Measurements from ENCODE around the gene PLK1.

DNA sequence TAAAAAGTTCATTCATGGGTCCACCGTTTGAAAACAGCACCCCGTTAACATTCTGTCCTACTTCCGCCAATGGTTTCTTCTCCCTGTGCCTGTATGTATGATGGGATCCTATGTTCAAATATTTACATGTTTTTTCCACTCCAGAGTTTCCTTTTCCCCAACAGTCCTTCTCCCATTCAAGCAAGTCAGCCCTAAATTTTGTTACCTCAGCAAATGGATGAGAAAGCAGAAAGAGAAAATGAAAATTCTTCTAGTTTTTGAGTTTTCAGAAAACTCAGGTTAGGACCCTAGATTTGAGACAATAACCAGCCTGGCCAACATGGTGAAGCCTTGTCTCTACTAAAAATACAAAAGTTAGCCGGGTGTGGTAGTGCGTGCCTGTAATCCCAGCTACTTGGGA lies 37.8 kb downstream of the PLK1 start:
- TF ChIP-seq, protein P1, sequence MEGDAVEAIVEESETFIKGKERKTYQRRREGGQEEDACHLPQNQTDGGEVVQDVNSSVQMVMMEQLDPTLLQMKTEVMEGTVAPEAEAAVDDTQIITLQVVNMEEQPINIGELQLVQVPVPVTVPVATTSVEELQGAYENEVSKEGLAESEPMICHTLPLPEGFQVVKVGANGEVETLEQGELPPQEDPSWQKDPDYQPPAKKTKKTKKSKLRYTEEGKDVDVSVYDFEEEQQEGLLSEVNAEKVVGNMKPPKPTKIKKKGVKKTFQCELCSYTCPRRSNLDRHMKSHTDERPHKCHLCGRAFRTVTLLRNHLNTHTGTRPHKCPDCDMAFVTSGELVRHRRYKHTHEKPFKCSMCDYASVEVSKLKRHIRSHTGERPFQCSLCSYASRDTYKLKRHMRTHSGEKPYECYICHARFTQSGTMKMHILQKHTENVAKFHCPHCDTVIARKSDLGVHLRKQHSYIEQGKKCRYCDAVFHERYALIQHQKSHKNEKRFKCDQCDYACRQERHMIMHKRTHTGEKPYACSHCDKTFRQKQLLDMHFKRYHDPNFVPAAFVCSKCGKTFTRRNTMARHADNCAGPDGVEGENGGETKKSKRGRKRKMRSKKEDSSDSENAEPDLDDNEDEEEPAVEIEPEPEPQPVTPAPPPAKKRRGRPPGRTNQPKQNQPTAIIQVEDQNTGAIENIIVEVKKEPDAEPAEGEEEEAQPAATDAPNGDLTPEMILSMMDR (IDR thresholded peaks at IDR 0.05) = no peak
- no peak for TF ChIP-seq POLR2A (IDR thresholded peaks at IDR 0.05)

Data from thyroid gland (tissue), 4 donors.